Left lung (tissue), 10 donors: ENCODE data around the gene SULT1A1. TPM values are rescaled to one million over a fixed set of nuclear protein-coding genes. Genes with fewer than 3 reads are reported as not detected.
"Not testable (repeated sequence)": the region's sequence is repeated elsewhere in the genome, so short reads cannot be mapped to it uniquely, and the experiment has no call there.

Experiments used
- ATAC-seq: fragments of 200-7000 bp; cut with Tn5 transposase; one replicate; pipeline ENCODE4 v1.9.1; 2020; ENCODE audit warnings: moderate library complexity
- DNase-seq, 4 donors: peaks; one replicate each; pipeline ENCODE4 v3.0.0-alpha.2; 2013 to 2020
- H3K27ac ChIP-seq, 2 donors: fragments of 200-600 bp; sonication (generic) in 1 of 2; one replicate each; pipeline versions ENCODE4 v1.5.0 to v1.8.0; 2020 to 2021
- H3K27me3 ChIP-seq, 2 donors: fragments of 200-600 bp; sonication (generic) in 1 of 2; one replicate each; pipeline versions ENCODE4 v1.5.0 to v1.8.0; 2020 to 2021
- H3K36me3 ChIP-seq, 2 donors: fragments of 200-600 bp; sonication (generic) in 1 of 2; one replicate each; pipeline versions ENCODE4 v1.5.0 to v1.8.0; 2020 to 2021
- H3K4me1 ChIP-seq, 2 donors: fragments of 200-600 bp; one replicate each; pipeline ENCODE4 v1.8.0; 2021
- H3K4me3 ChIP-seq, 2 donors: fragments of 200-600 bp; sonication (generic) in 1 of 2; one replicate each; pipeline versions ENCODE4 v1.5.0 to v1.8.0; 2020 to 2021; ENCODE audit warnings: mild to moderate bottlenecking in 1 of 2
- H3K9me3 ChIP-seq, 2 donors: fragments of 200-600 bp; sonication (generic) in 1 of 2; one replicate each; pipeline versions ENCODE4 v1.5.0 to v1.8.0; 2020 to 2021
- intact Hi-C, 2 donors: fragments of 100-400 bp; cut with DNase I; formaldehyde crosslinking; loops; one replicate each; pipeline versions ENCODE4 v1.11.2 to v1.14.2; 2022
- polyA plus RNA-seq, 6 donors: library from polyadenylated mRNA; unstranded; fragments of 120-200 nt; gene quantifications; one replicate each; pipeline ENCODE4 v1.2.1, GENCODE V29; 2013; ENCODE audit not compliant: insufficient read length in 6 of 6
- total RNA-seq, 2 donors: library from RNA; stranded (reverse); fragmentation: NEBNext Ultra II Directional; extraction: Animal tissue kit (Norgen Biotek cat#: 25700); gene quantifications; one replicate each; pipeline ENCODE4 v1.2.1, GENCODE V29; 2021
- TF ChIP-seq, protein P1 (sequence below), 2 donors: fragments of 200-600 bp; sonication (generic) in 1 of 2; IDR thresholded peaks; one replicate each; pipeline versions ENCODE4 v1.5.0 to v1.8.0; 2021; ENCODE audit warnings: antibody characterized with exemption in 2 of 2
- donor health status: DM: no; HTN: yes; CAD: no.
- donor health status: DM: no; HTN: no; CAD: no.

The SULT1A1 gene
- total and polyA plus RNA-seq, 8 donors: 21.8 to 68.6 (median 37.7) TPM

GRCh38 chr16:28600965-28601364 is 8.9 kb downstream of the SULT1A1 start:
- H3K9me3 ChIP-seq, H3K36me3 ChIP-seq, H3K4me3 ChIP-seq, DNase-seq, intact Hi-C loops, H3K27me3 ChIP-seq, ATAC-seq, H3K27ac ChIP-seq: not testable (repeated sequence)
- peaks cover 0 to 21% of the 10 kb centered on the region in 2 donors for H3K4me1 ChIP-seq

- H3K27ac ChIP-seq, H3K9me3 ChIP-seq, DNase-seq, H3K36me3 ChIP-seq, H3K4me3 ChIP-seq, H3K27me3 ChIP-seq, intact Hi-C loops: not testable (repeated sequence)
- peak; percentile 40 for ATAC-seq
- peaks cover 0 to 21% of the 10 kb centered on the region in 2 donors for H3K4me1 ChIP-seq
These were observed 10.2 kb downstream of the SULT1A1 start for GRCh38 chr16:28599377-28600285.

GRCh38 chr16:28597692-28598261 is 12.1 kb downstream of the SULT1A1 start:
- Histone ChIP-seq H3K27ac (peak overlapping the region; percentile 39 to 48), H3K36me3 (peaks cover 0 to 7% of the 10 kb centered on the region in 2 donors), H3K4me3 (no peak overlapping the region), H3K4me1 (peaks cover 0 to 21% of the 10 kb centered on the region in 2 donors), H3K9me3 (no peaks in the 10 kb centered on the region), H3K27me3 (no peaks in the 10 kb centered on the region)
- peak in 1 of 4 donors; percentile 81 for DNase-seq
- intact Hi-C loops: no loop called here
- TF ChIP-seq, protein P1, sequence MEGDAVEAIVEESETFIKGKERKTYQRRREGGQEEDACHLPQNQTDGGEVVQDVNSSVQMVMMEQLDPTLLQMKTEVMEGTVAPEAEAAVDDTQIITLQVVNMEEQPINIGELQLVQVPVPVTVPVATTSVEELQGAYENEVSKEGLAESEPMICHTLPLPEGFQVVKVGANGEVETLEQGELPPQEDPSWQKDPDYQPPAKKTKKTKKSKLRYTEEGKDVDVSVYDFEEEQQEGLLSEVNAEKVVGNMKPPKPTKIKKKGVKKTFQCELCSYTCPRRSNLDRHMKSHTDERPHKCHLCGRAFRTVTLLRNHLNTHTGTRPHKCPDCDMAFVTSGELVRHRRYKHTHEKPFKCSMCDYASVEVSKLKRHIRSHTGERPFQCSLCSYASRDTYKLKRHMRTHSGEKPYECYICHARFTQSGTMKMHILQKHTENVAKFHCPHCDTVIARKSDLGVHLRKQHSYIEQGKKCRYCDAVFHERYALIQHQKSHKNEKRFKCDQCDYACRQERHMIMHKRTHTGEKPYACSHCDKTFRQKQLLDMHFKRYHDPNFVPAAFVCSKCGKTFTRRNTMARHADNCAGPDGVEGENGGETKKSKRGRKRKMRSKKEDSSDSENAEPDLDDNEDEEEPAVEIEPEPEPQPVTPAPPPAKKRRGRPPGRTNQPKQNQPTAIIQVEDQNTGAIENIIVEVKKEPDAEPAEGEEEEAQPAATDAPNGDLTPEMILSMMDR (IDR thresholded peaks at IDR 0.05): no peak
- peak; percentile 70 for ATAC-seq

- Histone ChIP-seq H3K9me3 (no peaks in the 10 kb centered on the region), H3K36me3 (peaks cover 0 to 14% of the 10 kb centered on the region in 2 donors), H3K4me3 (peak within 1 kb of the TSS in 1 of 2 donors; percentile 20), H3K4me1 (peaks cover 0 to 21% of the 10 kb centered on the region in 2 donors), H3K27me3 (no peaks in the 10 kb centered on the region), H3K27ac (peak within 1 kb of the TSS; percentile 56 to 71)
- DNase-seq (peak in 2 of 4 donors; percentile 64 to 68), ATAC-seq (peak; percentile 78)
- TF ChIP-seq, protein P1 (IDR thresholded peaks at IDR 0.05): no peak
- intact Hi-C loops: no loop called here
These were observed 12.8 kb downstream of the SULT1A1 start, which contains the start of gene SULT1A2 for GRCh38 chr16:28596840-28597691. Gene SULT1A2 (minus strand): TSS chr16:28597050. CDS start chr16:28595930, 1,120 bp downstream.

- peaks cover 0 to 21% of the 10 kb centered on the region in 2 donors for H3K4me1 ChIP-seq
- DNase-seq: no peak
- H3K9me3 ChIP-seq: no peaks in the 10 kb centered on the region
- H3K27ac ChIP-seq: peak overlapping the region; percentile 56 to 71
- peak; percentile 9 for ATAC-seq
- H3K36me3 ChIP-seq: peaks cover 0 to 23% of the 10 kb centered on the region in 2 donors
- intact Hi-C loops: no loop called here
- H3K4me3 ChIP-seq: peak overlapping the region in 1 of 2 donors; percentile 20
- no peaks in the 10 kb centered on the region for H3K27me3 ChIP-seq
- TF ChIP-seq, protein P1 (IDR thresholded peaks at IDR 0.05): no peak
These were observed 13.7 kb downstream of the SULT1A1 start for GRCh38 chr16:28596115-28596630.

DNA sequence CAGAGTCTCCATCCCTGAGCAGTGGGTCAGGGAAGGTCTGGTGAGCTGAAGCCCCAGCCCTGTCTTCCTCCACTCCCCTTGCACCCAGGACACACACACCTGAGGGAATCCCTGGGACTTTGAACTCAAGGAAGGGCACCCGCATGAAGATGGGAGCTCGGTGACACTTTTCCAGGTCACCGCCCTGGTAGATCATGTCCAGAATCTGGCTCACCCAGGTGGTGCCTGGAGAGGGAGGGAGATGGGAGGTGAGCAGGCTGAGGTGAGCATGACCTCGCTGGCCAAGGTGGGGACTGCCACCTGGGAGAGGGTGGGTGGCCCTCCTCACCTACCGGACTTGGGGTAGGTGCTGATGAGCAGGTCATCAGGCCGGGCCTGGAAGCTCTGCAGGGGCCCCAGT is 14.4 kb downstream of the SULT1A1 start:
- DNase-seq, H3K9me3 ChIP-seq, H3K27me3 ChIP-seq, ATAC-seq, H3K27ac ChIP-seq, H3K4me3 ChIP-seq, intact Hi-C loops: not testable (repeated sequence)
- peaks cover 0 to 21% of the 10 kb centered on the region in 2 donors for H3K4me1 ChIP-seq
- H3K36me3 ChIP-seq: peaks cover 0 to 30% of the 10 kb centered on the region in 2 donors
